ENCODE data around the gene ROBO1.

ROBO1 gene

DNA sequence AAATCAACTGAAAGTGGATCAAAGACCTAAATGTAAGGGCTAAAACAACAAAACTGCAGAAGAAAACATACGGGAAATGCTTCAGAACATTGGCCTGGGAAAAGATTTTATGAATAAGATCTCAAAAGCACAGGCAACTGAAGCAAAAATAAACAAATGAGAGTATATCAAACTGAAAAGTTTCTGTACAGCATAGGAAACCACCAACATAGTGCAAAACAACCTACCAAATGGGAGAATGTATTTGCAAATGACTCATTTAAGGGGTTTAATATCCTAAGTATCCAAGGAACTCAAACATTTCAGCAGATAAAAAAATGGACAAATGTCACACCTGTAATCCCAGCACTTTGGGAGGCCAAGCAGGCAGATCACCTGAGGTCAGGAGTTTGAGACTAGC lies 489.1 kb downstream of the ROBO1 start:
- no peak for DNase-seq
- no peaks in the 10 kb centered on the region for H3K27me3 ChIP-seq (ENCODE audit: insufficient read depth, low read length, poor library complexity)
- H3K79me2 ChIP-seq (ENCODE audit: insufficient read depth, low read length), result no peaks in the 10 kb centered on the region
- H3K9ac ChIP-seq (ENCODE audit: low read depth, low read length), result no peak overlapping the region
- no peaks in the 10 kb centered on the region for H4K20me1 ChIP-seq (ENCODE audit: insufficient read depth, low read length)
- no peak overlapping the region for H3K4me2 ChIP-seq (ENCODE audit: insufficient read depth, low read length)
- no peaks in the 10 kb centered on the region for H3K4me1 ChIP-seq (ENCODE audit: insufficient read depth, low read length)
- H3K4me3 ChIP-seq (ENCODE audit: low read depth in 1 of 2, low read length in 2 of 2), result no peak overlapping the region
- TF ChIP-seq CTCF (IDR thresholded peaks at IDR 0.05; ENCODE audit: borderline replicate concordance, extremely low read depth, low read length, poor library complexity, severe bottlenecking) (no peak), EZH2 (IDR thresholded peaks at IDR 0.05; ENCODE audit: borderline replicate concordance, low read depth, low read length, severe bottlenecking) (no peak)
- H3K9me3 ChIP-seq (ENCODE audit: insufficient read depth, low read length, severe bottlenecking), result no peaks in the 10 kb centered on the region
- H3K36me3 ChIP-seq (ENCODE audit: insufficient read depth, low read length), result no peaks in the 10 kb centered on the region
- H3K27ac ChIP-seq (ENCODE audit: low read length), result no peak overlapping the region
- no peak overlapping the region for H2AFZ ChIP-seq (ENCODE audit: low read depth, low read length)
- ATAC-seq (ENCODE audit: insufficient read depth, low read depth), result no peak

- no peak for TF ChIP-seq EZH2 (IDR thresholded peaks at IDR 0.05; ENCODE audit: borderline replicate concordance, low read depth, low read length, severe bottlenecking)
- no peak for TF ChIP-seq CTCF (IDR thresholded peaks at IDR 0.05; ENCODE audit: borderline replicate concordance, extremely low read depth, low read length, poor library complexity, severe bottlenecking)
- Histone ChIP-seq H2AFZ (ENCODE audit: low read depth, low read length) (no peak overlapping the region), H3K79me2 (ENCODE audit: insufficient read depth, low read length) (no peaks in the 10 kb centered on the region), H4K20me1 (ENCODE audit: insufficient read depth, low read length) (no peaks in the 10 kb centered on the region), H3K36me3 (ENCODE audit: insufficient read depth, low read length) (no peaks in the 10 kb centered on the region), H3K27ac (ENCODE audit: low read length) (no peak overlapping the region), H3K27me3 (ENCODE audit: insufficient read depth, low read length, poor library complexity) (no peaks in the 10 kb centered on the region), H3K9ac (ENCODE audit: low read depth, low read length) (no peak overlapping the region), H3K4me3 (ENCODE audit: low read depth in 1 of 2, low read length in 2 of 2) (no peak overlapping the region), H3K4me1 (ENCODE audit: insufficient read depth, low read length) (no peaks in the 10 kb centered on the region), H3K4me2 (ENCODE audit: insufficient read depth, low read length) (no peak overlapping the region), H3K9me3 (ENCODE audit: insufficient read depth, low read length, severe bottlenecking) (no peaks in the 10 kb centered on the region)
- DNase-seq (no peak), ATAC-seq (ENCODE audit: insufficient read depth, low read depth) (no peak)
Observed at GRCh38 chr3:79268422-79268821, 499.4 kb downstream of the ROBO1 start.

DNA sequence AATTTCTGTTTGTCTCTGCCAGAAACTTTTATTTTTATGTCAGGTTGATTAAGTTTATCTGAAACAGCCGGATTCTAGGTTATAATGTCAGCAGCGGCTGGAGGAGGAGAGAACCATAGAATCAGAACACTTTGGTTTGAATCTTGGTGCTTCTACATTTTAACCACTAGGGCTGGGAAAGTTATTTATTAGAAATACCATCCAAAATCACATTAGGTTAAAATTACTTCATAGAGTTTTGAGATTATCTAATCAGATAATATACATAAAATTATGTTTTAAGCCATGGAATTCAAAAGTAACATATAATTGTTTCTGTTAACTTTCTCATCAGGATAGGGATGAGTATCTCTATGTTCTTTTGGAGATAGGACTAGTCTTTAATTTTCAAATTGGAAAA lies 502.9 kb downstream of the ROBO1 start:
- no peaks in the 10 kb centered on the region for H3K9me3 ChIP-seq (ENCODE audit: insufficient read depth, low read length, severe bottlenecking)
- no peak for ATAC-seq (ENCODE audit: insufficient read depth, low read depth)
- DNase-seq, result no peak

More for the DNA sequence above, 502.9 kb downstream of the ROBO1 start:
- no peak overlapping the region for H3K27ac ChIP-seq (ENCODE audit: low read length)
- H3K4me1 ChIP-seq (ENCODE audit: insufficient read depth, low read length), result no peaks in the 10 kb centered on the region
- no peaks in the 10 kb centered on the region for H3K27me3 ChIP-seq (ENCODE audit: insufficient read depth, low read length, poor library complexity)
- H3K79me2 ChIP-seq (ENCODE audit: insufficient read depth, low read length), result no peaks in the 10 kb centered on the region
- H4K20me1 ChIP-seq (ENCODE audit: insufficient read depth, low read length), result no peaks in the 10 kb centered on the region
- no peaks in the 10 kb centered on the region for H3K36me3 ChIP-seq (ENCODE audit: insufficient read depth, low read length)
- TF ChIP-seq CTCF (IDR thresholded peaks at IDR 0.05; ENCODE audit: borderline replicate concordance, extremely low read depth, low read length, poor library complexity, severe bottlenecking) (no peak), EZH2 (IDR thresholded peaks at IDR 0.05; ENCODE audit: borderline replicate concordance, low read depth, low read length, severe bottlenecking) (no peak)
- no peak overlapping the region for H2AFZ ChIP-seq (ENCODE audit: low read depth, low read length)
- H3K9ac ChIP-seq (ENCODE audit: low read depth, low read length), result no peak overlapping the region
- no peak overlapping the region for H3K4me3 ChIP-seq (ENCODE audit: low read depth in 1 of 2, low read length in 2 of 2)
- H3K4me2 ChIP-seq (ENCODE audit: insufficient read depth, low read length), result no peak overlapping the region
